ENCODE results near the gene FAM110C. TPM values are rescaled to one million over a fixed set of nuclear protein-coding genes. Genes with fewer than 3 reads are reported as not detected.

The FAM110C gene
- total and polyA plus RNA-seq, 2 of the 8 experiments (the other 6 are each of a cell fraction or from before 2014, with no cell fraction given): 4.8 to 13.2 TPM

DNA sequence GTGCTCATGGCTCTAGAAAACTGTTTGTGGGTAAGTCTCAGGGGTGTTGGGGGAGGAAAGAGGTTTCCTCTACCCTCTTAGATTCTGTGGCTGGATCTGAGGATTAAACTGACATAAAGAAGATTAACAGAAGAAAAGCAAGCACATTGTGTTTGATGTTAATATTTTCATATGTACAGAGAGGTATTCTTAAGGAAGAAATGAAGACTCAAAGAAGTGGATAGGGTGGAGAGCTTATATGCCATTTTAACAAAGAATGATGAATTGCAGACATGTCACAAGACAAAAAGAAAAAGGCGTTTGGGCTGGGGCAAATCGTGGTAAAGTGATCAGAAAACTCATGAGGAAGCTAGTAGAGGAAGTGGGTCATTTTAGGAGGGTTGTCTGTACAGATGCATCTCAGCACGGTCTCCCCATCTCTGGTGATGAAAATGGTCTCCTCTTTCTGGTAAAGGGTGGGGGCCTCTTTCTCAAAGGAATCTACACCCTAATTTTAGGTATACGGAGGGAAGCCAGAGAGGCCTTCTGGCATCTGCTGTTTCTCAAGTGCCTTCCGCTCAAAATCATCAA lies 17.8 kb downstream of the FAM110C start (continued):
- no peak for TF ChIP-seq EP300 (IDR thresholded peaks at IDR 0.05; ENCODE audit: borderline replicate concordance in 1 of 2, low read depth in 2 of 2, low read length in 2 of 2)
- no peak for TF ChIP-seq SUZ12 (IDR thresholded peaks at IDR 0.05; ENCODE audit: low read length)
- no peak for TF ChIP-seq RBBP5 (IDR thresholded peaks at IDR 0.05; ENCODE audit: borderline replicate concordance, low read depth, low read length)
- no peak for TF ChIP-seq HDAC6 (IDR thresholded peaks at IDR 0.05; ENCODE audit: low read depth, low read length)
- no peak for TF ChIP-seq SRF (IDR thresholded peaks at IDR 0.05; ENCODE audit: low read depth, low read length)
- TF ChIP-seq TEAD4 (IDR thresholded peaks at IDR 0.05; ENCODE audit: low read depth, low read length): no peak
- no peak for TF ChIP-seq POU5F1 (IDR thresholded peaks at IDR 0.05; ENCODE audit: low read depth, low read length)
- TF ChIP-seq KDM1A (IDR thresholded peaks at IDR 0.05; ENCODE audit: borderline replicate concordance, low read length): no peak
- no peak for TF ChIP-seq BACH1 (IDR thresholded peaks at IDR 0.05; ENCODE audit: low read length)
